OCI-LY7 (cell line): ENCODE results near the gene SEMA3F. TPM values are rescaled to one million over a fixed set of nuclear protein-coding genes. Genes with fewer than 3 reads are reported as not detected.
A peak's percentile ranks its signal among the peaks of the same experiment; 100 is the strongest.

ENCODE experiments used
- BruUV-seq: library from RNA; stranded (reverse); fragments of 400-500 nt; replicated peaks from 2 replicates; lab custom pipeline; 2021; lab: Mats Ljungman, UMichigan
- CTCF ChIA-PET: fragments of 300-600 bp; sonication (Branson Sonifier 250); formaldehyde crosslinking; loops from one replicate; lab custom pipeline; 2022; ENCODE audit warnings: antibody characterized with exemption; ENCODE audit not compliant: unreplicated experiment; lab: Charles Lee
- POLR2A ChIA-PET: fragments of 300-600 bp; sonication (Branson Sonifier 250); formaldehyde crosslinking; loops from one replicate; lab custom pipeline; 2022; ENCODE audit warnings: antibody characterized with exemption; lab: Charles Lee
- DNase-seq: peaks from one replicate; pipeline ENCODE4 v3.0.0-alpha.2; 2015; ENCODE audit warnings: low spot score
- H2AFZ ChIP-seq: fragments of 200-600 bp; sonication (generic), shearing (Covaris generic); 2 replicates; pipeline ENCODE4 v1.6.1; 2014; ENCODE audit warnings: mild to moderate bottlenecking, antibody characterized with exemption, low read length, moderate library complexity
- H3K27ac ChIP-seq: fragments of 200-600 bp; sonication (generic); 2 replicates; pipeline ENCODE4 v1.5.1; 2014; ENCODE audit warnings: mixed run types, low read depth, mild to moderate bottlenecking, moderate library complexity, low read length, inconsistent platforms; ENCODE audit not compliant: poor library complexity, severe bottlenecking
- H3K36me3 ChIP-seq: fragments of 200-600 bp; sonication (generic); 2 replicates; pipeline ENCODE4 v1.6.1; 2014; ENCODE audit warnings: mild to moderate bottlenecking, antibody characterized with exemption, low read length, moderate library complexity, mixed read lengths; ENCODE audit not compliant: insufficient read depth
- H3K4me1 ChIP-seq: fragments of 200-600 bp; sonication (generic); 2 replicates; pipeline ENCODE4 v1.5.1; 2014; ENCODE audit warnings: mild to moderate bottlenecking, low read length; ENCODE audit not compliant: insufficient read depth, poor library complexity, severe bottlenecking
- H3K4me2 ChIP-seq: fragments of 200-600 bp; sonication (generic); 2 replicates; pipeline ENCODE4 v1.6.1; 2014; ENCODE audit warnings: mild to moderate bottlenecking, low read length
- H3K4me3 ChIP-seq: fragments of 200-600 bp; sonication (generic); 2 replicates; pipeline ENCODE4 v1.5.1; 2014; ENCODE audit warnings: mild to moderate bottlenecking, low read depth, low read length; ENCODE audit not compliant: poor library complexity, severe bottlenecking
- H3K79me2 ChIP-seq: fragments of 200-600 bp; sonication (generic); 2 replicates; pipeline ENCODE4 v1.6.1; 2016; ENCODE audit warnings: low read depth, mild to moderate bottlenecking, low read length, moderate library complexity, mixed read lengths; ENCODE audit not compliant: insufficient read depth
- H3K9me2 ChIP-seq: fragments of 200-600 bp; sonication (generic); 2 replicates; pipeline ENCODE4 v1.6.1; 2016; ENCODE audit warnings: mild to moderate bottlenecking, low read length, mixed read lengths; ENCODE audit not compliant: insufficient read depth
- H3K9me3 ChIP-seq: fragments of 200-600 bp; sonication (generic); 2 replicates; pipeline ENCODE4 v1.6.1; 2014; ENCODE audit warnings: mild to moderate bottlenecking, mixed run types, low read length, mixed read lengths
- H4K20me1 ChIP-seq: fragments of 200-600 bp; sonication (generic); 2 replicates; pipeline ENCODE4 v1.6.1; 2014; ENCODE audit warnings: mild to moderate bottlenecking, antibody characterized with exemption, low read length, moderate library complexity, mixed read lengths; ENCODE audit not compliant: insufficient read depth
- CTCF ChIP-seq: fragments of 200-600 bp; sonication (generic); conservative IDR thresholded peaks from 2 replicates; pipeline ENCODE4 v1.5.1; 2014; ENCODE audit warnings: mild to moderate bottlenecking, antibody characterized with exemption, low read length, moderate library complexity, mixed read lengths
- EZH2phosphoT487 ChIP-seq: fragments of 200-600 bp; sonication (generic); IDR thresholded peaks from 2 replicates; pipeline ENCODE4 v1.6.1; 2018; ENCODE audit warnings: low read depth, borderline replicate concordance, mild to moderate bottlenecking, mixed run types, antibody characterized with exemption, low read length, moderate library complexity, mixed read lengths
- intact Hi-C: fragments of 100-400 bp; cut with micrococcal nuclease; formaldehyde crosslinking; loops from one replicate; pipeline ENCODE4 v1.10.0; 2022; ENCODE audit not compliant: unreplicated experiment
- total RNA-seq, 2 experiments: library from RNA; depleted of rRNA in 1 of 2; stranded (reverse); fragments of >200 nt in 1 of 2; shearing (Covaris generic) in 1 of 2; gene quantifications; 2 replicates each; pipeline ENCODE4 v1.2.3, GENCODE V29; 2014 to 2022

The SEMA3F gene
- total RNA-seq, 2 experiments from 2014 or later, result 0.84 TPM; not detected in 1

- Histone ChIP-seq H3K36me3 (no peaks in the 10 kb centered on the region), H3K4me1 (peaks cover 5% of the 10 kb centered on the region), H3K9me3 (no peaks in the 10 kb centered on the region), H3K27ac (no peak overlapping the region), H2AFZ (no peak overlapping the region), H3K9me2 (no peaks in the 10 kb centered on the region), H3K4me2 (no peak overlapping the region), H3K4me3 (no peak overlapping the region), H4K20me1 (no peaks in the 10 kb centered on the region), H3K79me2 (no peaks in the 10 kb centered on the region)
- POLR2A ChIA-PET, result no interaction called here
- no peak for TF ChIP-seq CTCF
- TF ChIP-seq EZH2phosphoT487, result no peak
- intact Hi-C loops, result no loop called here
- BruUV-seq, result no TSS peak
- no peak for DNase-seq
- CTCF ChIA-PET, result no interaction called here
Measured at GRCh38 chr3:50151728-50152127, 3.4 kb upstream of the SEMA3F start.

- no peak for DNase-seq
- ChIA-PET CTCF (no interaction called here), POLR2A (no interaction called here)
- Histone ChIP-seq H3K79me2 (no peaks in the 10 kb centered on the region), H3K4me2 (peak overlapping the region; percentile 75), H3K4me3 (peak overlapping the region; percentile 61), H3K9me3 (no peaks in the 10 kb centered on the region), H2AFZ (no peak overlapping the region), H4K20me1 (no peaks in the 10 kb centered on the region), H3K27ac (no peak overlapping the region), H3K36me3 (no peaks in the 10 kb centered on the region), H3K9me2 (no peaks in the 10 kb centered on the region), H3K4me1 (peaks cover 5% of the 10 kb centered on the region)
- no TSS peak for BruUV-seq
- intact Hi-C loops, result no loop called here
- TF ChIP-seq EZH2phosphoT487, result no peak
- no peak for TF ChIP-seq CTCF
Measured at GRCh38 chr3:50153782-50154475, 1.2 kb upstream of the SEMA3F start.

- peaks cover 5% of the 10 kb centered on the region for H3K4me1 ChIP-seq
- TF ChIP-seq EZH2phosphoT487, result no peak
- peak; percentile 67 for TF ChIP-seq CTCF
- no peaks in the 10 kb centered on the region for H3K9me2 ChIP-seq
- no TSS peak for BruUV-seq
- no peak for DNase-seq
- no peaks in the 10 kb centered on the region for H3K36me3 ChIP-seq
- no peak overlapping the region for H3K27ac ChIP-seq
- H3K9me3 ChIP-seq, result no peaks in the 10 kb centered on the region
- H2AFZ ChIP-seq, result no peak overlapping the region
- H4K20me1 ChIP-seq, result no peaks in the 10 kb centered on the region
- peak overlapping the region; percentile 75 for H3K4me2 ChIP-seq
- POLR2A ChIA-PET, result no interaction called here
- no peaks in the 10 kb centered on the region for H3K79me2 ChIP-seq
- CTCF ChIA-PET, result no interaction called here
- intact Hi-C loops, result no loop called here
- peak overlapping the region; percentile 61 for H3K4me3 ChIP-seq
Measured at GRCh38 chr3:50154476-50154839, 666 bp upstream of the SEMA3F start.
